Common myeloid progenitor, CD34-positive (primary cell): ENCODE data around the gene GMCL1.
"Not testable (repeated sequence)": the region's sequence is repeated elsewhere in the genome, so short reads cannot be mapped to it uniquely, and the experiment has no call there.

ENCODE experiments used
- CTCF ChIA-PET: fragments of 350-600 bp; sonication (Branson Sonifier 250); formaldehyde crosslinking; loops from one replicate; lab custom pipeline; 2021; ENCODE audit warnings: antibody characterized with exemption; lab: Charles Lee
- POLR2A ChIA-PET: fragments of 350-600 bp; sonication (Branson Sonifier 250); formaldehyde crosslinking; loops from one replicate; lab custom pipeline; 2021; ENCODE audit warnings: antibody characterized with exemption; lab: Charles Lee
- DNase-seq, 3 donors: peaks; one replicate each; pipeline versions ENCODE4 v3.0.0 to v3.0.0-alpha.2; 2013
- H3K27ac ChIP-seq, 2 experiments: 1 replicate in 1 of 2; 2 replicates in 1 of 2; pipeline ENCODE4 v1.7.0; 2013; ENCODE audit warnings: inconsistent platforms in 2 of 2, low read length in 2 of 2, mild to moderate bottlenecking in 2 of 2, low read depth in 1 of 2, moderate library complexity in 1 of 2; ENCODE audit not compliant: severe bottlenecking in 2 of 2, insufficient read depth in 1 of 2, poor library complexity in 1 of 2
- H3K27me3 ChIP-seq, 5 experiments: replicated peaks in 2 of 5; 1 replicate in 3 of 5; 2 replicates in 2 of 5; pipeline versions ENCODE4 v1.6.1 to v1.7.0; 2013; ENCODE audit warnings: low read length in 4 of 5, mild to moderate bottlenecking in 2 of 5, moderate library complexity in 2 of 5, inconsistent platforms in 1 of 5; ENCODE audit not compliant: insufficient read depth in 5 of 5, control insufficient read depth in 4 of 5
- H3K36me3 ChIP-seq, 4 experiments: 1 replicate in 2 of 4; 2 replicates in 2 of 4; pipeline versions ENCODE4 v1.6.1 to v1.7.0; 2013; ENCODE audit warnings: low read length in 3 of 4, control low read depth in 1 of 4, mild to moderate bottlenecking in 1 of 4; ENCODE audit not compliant: control insufficient read depth in 4 of 4, insufficient read depth in 4 of 4
- H3K4me1 ChIP-seq, 4 experiments: 1 replicate in 3 of 4; 2 replicates in 1 of 4; pipeline versions ENCODE4 v1.6.1 to v1.7.1; 2013; ENCODE audit warnings: low read length in 3 of 4, mild to moderate bottlenecking in 3 of 4, control low read depth in 1 of 4, inconsistent platforms in 1 of 4, moderate library complexity in 1 of 4; ENCODE audit not compliant: control insufficient read depth in 4 of 4, insufficient read depth in 4 of 4; ENCODE audit errors: control extremely low read depth in 1 of 4
- H3K4me3 ChIP-seq, 7 experiments: 1 replicate in 4 of 7; 2 replicates in 3 of 7; pipeline versions ENCODE4 v1.5.1 to v1.7.0; 2013; ENCODE audit warnings: mild to moderate bottlenecking in 7 of 7, low read length in 6 of 7, moderate library complexity in 6 of 7, inconsistent platforms in 2 of 7, low read depth in 2 of 7, control low read depth in 1 of 7; ENCODE audit not compliant: insufficient read depth in 4 of 7, control insufficient read depth in 1 of 7; ENCODE audit errors: extremely low read depth in 1 of 7
- H3K9me3 ChIP-seq, 5 experiments: 1 replicate in 4 of 5; 2 replicates in 1 of 5; pipeline versions ENCODE4 v1.6.1 to v1.7.1; 2013; ENCODE audit warnings: low read length in 4 of 5, mild to moderate bottlenecking in 2 of 5, inconsistent platforms in 1 of 5, low read depth in 1 of 5, moderate library complexity in 1 of 5; ENCODE audit not compliant: control insufficient read depth in 4 of 5, insufficient read depth in 2 of 5; ENCODE audit errors: control extremely low read depth in 1 of 5
- WGBS: methylation state at CpG from one replicate; pipeline ENCODE4 v1.1.5; 2013; ENCODE audit not compliant: insufficient coverage; 5-methylcytosine and 5-hydroxymethylcytosine counted together

The GMCL1 gene

GRCh38 chr2:69830045-69830905 lies 815 bp downstream of the GMCL1 start:
- CTCF ChIA-PET, result interaction anchor here (0.7 to 1.3 kb wide), 3 partner anchors 82 to 116 kb away, joined by 4 to 5 read pairs (median 4); no protein-coding TSS in a partner anchor

GRCh38 chr2:69830906-69831241 lies 1.4 kb downstream of the GMCL1 start:
- H3K27me3 ChIP-seq, DNase-seq, H3K9me3 ChIP-seq, POLR2A ChIA-PET, H3K27ac ChIP-seq, H3K36me3 ChIP-seq: not testable (repeated sequence)
- peak overlapping the region in 5 of 7 experiments; percentile 83 to 97 (median 91) for H3K4me3 ChIP-seq
- 93% methylated on average over 10 of the region's 13 CpGs for WGBS
- CTCF ChIA-PET, result interaction anchor here (0.7 to 1.3 kb wide), 3 partner anchors 81 to 117 kb away, joined by 4 to 5 read pairs (median 4); no protein-coding TSS in a partner anchor
- peaks cover 8 to 33% (median 26%) of the 10 kb centered on the region in 4 experiments for H3K4me1 ChIP-seq

More at GRCh38 chr2:69830045-69830905, 815 bp downstream of the GMCL1 start:
- H3K27me3 ChIP-seq, result no peaks in the 10 kb centered on the region
- peaks cover 8 to 33% (median 26%) of the 10 kb centered on the region in 4 experiments for H3K4me1 ChIP-seq
- H3K9me3 ChIP-seq, result no peaks in the 10 kb centered on the region
- peak; percentile 34 to 71 (median 68) for DNase-seq
- WGBS, result 1% methylated on average over 41 of the region's 45 CpGs
- POLR2A ChIA-PET, result interaction anchor here (0.6 to 1.1 kb wide), 2 partner anchors 10 to 429 kb away, joined by 3 to 5 read pairs; no protein-coding TSS in a partner anchor
- H3K36me3 ChIP-seq, result peaks cover 0 to 5% (median 3%) of the 10 kb centered on the region in 4 experiments
- peak overlapping the region; percentile 63 to 97 (median 90) for H3K4me3 ChIP-seq
- H3K27ac ChIP-seq, result peak overlapping the region; percentile 77 to 94

- no peak overlapping the region for H3K27ac ChIP-seq
- peak overlapping the region in 3 of 7 experiments; percentile 8 to 92 (median 91) for H3K4me3 ChIP-seq
- WGBS, result 96% methylated on average over 5 of the region's 6 CpGs
- peaks cover 0 to 13% (median 6%) of the 10 kb centered on the region in 4 experiments for H3K36me3 ChIP-seq
- peak in 2 of 3 donors; percentile 18 to 35 for DNase-seq
- CTCF ChIA-PET, result interaction anchor here (1.2 to 1.3 kb wide), 2 partner anchors 80 to 106 kb away, joined by 4 to 5 read pairs; no protein-coding TSS in a partner anchor
- H3K27me3 ChIP-seq, result no peaks in the 10 kb centered on the region
- POLR2A ChIA-PET, result no interaction called here
- H3K9me3 ChIP-seq, result no peaks in the 10 kb centered on the region
- peaks cover 8 to 33% (median 26%) of the 10 kb centered on the region in 4 experiments for H3K4me1 ChIP-seq
These were observed 2.0 kb downstream of the GMCL1 start for GRCh38 chr2:69831354-69831905.

- CTCF ChIA-PET, result interaction anchor here (1.5 kb wide), 1 partner anchor 109 kb away, joined by 7 read pairs; no protein-coding TSS in a partner anchor
- H3K4me3 ChIP-seq, result no peak overlapping the region
- H3K27ac ChIP-seq, result peak overlapping the region in 1 of 2 experiments; percentile 27
- no peaks in the 10 kb centered on the region for H3K27me3 ChIP-seq
- WGBS, result no CpG with 5 or more reads among the region's 3 CpGs
- no peaks in the 10 kb centered on the region for H3K9me3 ChIP-seq
- peaks cover 5 to 31% (median 25%) of the 10 kb centered on the region in 4 experiments for H3K4me1 ChIP-seq
- H3K36me3 ChIP-seq, result peaks cover 2 to 17% (median 9%) of the 10 kb centered on the region in 4 experiments
- POLR2A ChIA-PET, result no interaction called here
- no peak for DNase-seq
These were observed 4.3 kb downstream of the GMCL1 start for GRCh38 chr2:69833752-69834151.

GRCh38 chr2:69835666-69836065 lies 6.2 kb downstream of the GMCL1 start:
- H3K36me3 ChIP-seq, result peaks cover 3 to 27% (median 17%) of the 10 kb centered on the region in 4 experiments
- H3K4me3 ChIP-seq, result no peak overlapping the region
- no peak for DNase-seq
- no peaks in the 10 kb centered on the region for H3K27me3 ChIP-seq
- 89% methylated on average over 1 of the region's 2 CpGs for WGBS
- no peak overlapping the region for H3K27ac ChIP-seq
- CTCF ChIA-PET, result interaction anchor here (1.2 kb wide), 1 partner anchor 111 kb away, joined by 3 read pairs; no protein-coding TSS in a partner anchor
- H3K4me1 ChIP-seq, result peaks cover 2 to 22% (median 18%) of the 10 kb centered on the region in 4 experiments
- H3K9me3 ChIP-seq, result no peaks in the 10 kb centered on the region
- POLR2A ChIA-PET, result no interaction called here

GRCh38 chr2:69836316-69836715 lies 6.9 kb downstream of the GMCL1 start:
- POLR2A ChIA-PET, result no interaction called here
- WGBS, result 100% methylated on average over 2 of the region's 5 CpGs
- peaks cover 3 to 33% (median 19%) of the 10 kb centered on the region in 4 experiments for H3K36me3 ChIP-seq
- H3K4me1 ChIP-seq, result peaks cover 2 to 16% (median 12%) of the 10 kb centered on the region in 4 experiments
- DNase-seq, result no peak
- no peak overlapping the region for H3K27ac ChIP-seq
- H3K27me3 ChIP-seq, result no peaks in the 10 kb centered on the region
- CTCF ChIA-PET, result interaction anchor here (1.2 kb wide), 2 partner anchors 112 to 113 kb away, joined by 3 read pairs; no protein-coding TSS in a partner anchor
- H3K4me3 ChIP-seq, result no peak overlapping the region
- H3K9me3 ChIP-seq, result no peaks in the 10 kb centered on the region
